GM23338 (cell line): ENCODE results near the gene NTM. TPM values are rescaled to one million over a fixed set of nuclear protein-coding genes. Genes with fewer than 3 reads are reported as not detected.

ENCODE experiments used
- ATAC-seq: fragments of 200-7000 bp; cut with Tn5 transposase; 3 replicates; pipeline ENCODE4 v1.9.1; 2020
- DNase-seq: peaks from one replicate; pipeline ENCODE4 v3.0.0-alpha.2; 2015; ENCODE audit warnings: low spot score
- H2AFZ ChIP-seq: fragments of 200-600 bp; sonication (generic); 2 replicates; pipeline ENCODE4 v1.8.0; 2016; ENCODE audit warnings: antibody characterized with exemption, mild to moderate bottlenecking, moderate library complexity
- H3F3A ChIP-seq: fragments of 200-600 bp; sonication (generic); replicated peaks from 2 replicates; pipeline ENCODE4 v1.8.0; 2017; ENCODE audit warnings: antibody characterized with exemption, mixed run types, low read depth
- H3K27ac ChIP-seq: fragments of 200-600 bp; sonication (generic); 2 replicates; pipeline ENCODE4 v1.6.1; 2016; ENCODE audit warnings: low read depth
- H3K27me3 ChIP-seq: fragments of 200-600 bp; sonication (generic); 2 replicates; pipeline ENCODE4 v1.8.0; 2016; ENCODE audit warnings: mild to moderate bottlenecking, mixed run types, moderate library complexity; ENCODE audit not compliant: insufficient read depth
- H3K36me3 ChIP-seq: fragments of 200-600 bp; sonication (generic); 2 replicates; pipeline ENCODE4 v1.8.0; 2016; ENCODE audit warnings: mild to moderate bottlenecking; ENCODE audit not compliant: insufficient read depth
- H3K4me1 ChIP-seq: fragments of 200-600 bp; sonication (generic); 2 replicates; pipeline ENCODE4 v1.8.0; 2016; ENCODE audit warnings: mild to moderate bottlenecking, moderate library complexity; ENCODE audit not compliant: insufficient read depth
- H3K4me2 ChIP-seq: fragments of 200-600 bp; sonication (generic); 2 replicates; pipeline ENCODE4 v1.7.1; 2017; ENCODE audit warnings: mixed run types
- H3K4me3 ChIP-seq: fragments of 200-600 bp; sonication (generic); 2 replicates; pipeline ENCODE4 v1.6.1; 2016; ENCODE audit warnings: mixed run types
- H3K79me2 ChIP-seq: fragments of 200-600 bp; sonication (generic); replicated peaks from 2 replicates; pipeline ENCODE4 v1.8.0; 2017; ENCODE audit warnings: mild to moderate bottlenecking; ENCODE audit not compliant: insufficient read depth
- H3K9me2 ChIP-seq: fragments of 200-600 bp; sonication (generic); 2 replicates; pipeline ENCODE4 v1.8.0; 2017; ENCODE audit not compliant: insufficient read depth
- H4K20me1 ChIP-seq: fragments of 200-600 bp; sonication (generic); replicated peaks from 2 replicates; pipeline ENCODE4 v1.8.0; 2017; ENCODE audit warnings: mild to moderate bottlenecking; ENCODE audit not compliant: insufficient read depth
- H3K27ac Mint-ChIP-seq: 2 replicates; pipeline ENCODE4 v1.8.0; 2020; ENCODE audit warnings: inconsistent platforms, mild to moderate bottlenecking, moderate library complexity, mixed read lengths
- H3K27me3 Mint-ChIP-seq: 3 replicates; pipeline ENCODE4 v1.8.0; 2022; ENCODE audit warnings: low read depth, mild to moderate bottlenecking, moderate library complexity, mixed read lengths, inconsistent platforms; ENCODE audit not compliant: insufficient read depth, poor library complexity
- H3K36me3 Mint-ChIP-seq: 3 replicates; pipeline ENCODE4 v1.8.0; 2021; ENCODE audit warnings: low read depth, mild to moderate bottlenecking, inconsistent platforms, moderate library complexity, mixed read lengths
- H3K4me1 Mint-ChIP-seq: 3 replicates; pipeline ENCODE4 v1.8.0; 2020; ENCODE audit warnings: mild to moderate bottlenecking, inconsistent platforms, mixed read lengths
- H3K4me3 Mint-ChIP-seq: 3 replicates; pipeline ENCODE4 v1.8.0; 2021; ENCODE audit warnings: moderate library complexity, mild to moderate bottlenecking, inconsistent platforms, mixed read lengths
- H3K9me3 Mint-ChIP-seq: 3 replicates; pipeline ENCODE4 v1.8.0; 2020; ENCODE audit warnings: moderate library complexity, mild to moderate bottlenecking, inconsistent platforms, mixed read lengths
- CTCF ChIP-seq, 2 experiments: fragments of 200-600 bp in 1 of 2; sonication (generic) in 1 of 2; conservative IDR thresholded peaks; 2 replicates each; pipeline versions ENCODE4 v1.5.1 to v1.6.1; 2016 to 2017; ENCODE audit warnings: antibody characterized with exemption in 2 of 2, low read depth in 2 of 2, mild to moderate bottlenecking in 2 of 2, moderate library complexity in 1 of 2
- ETS1 ChIP-seq: IDR thresholded peaks from 2 replicates; pipeline ENCODE4 v1.6.1; 2016; ENCODE audit warnings: antibody characterized with exemption
- JUNB ChIP-seq: IDR thresholded peaks from one replicate; pipeline ENCODE4 v1.6.1; 2016; ENCODE audit warnings: antibody characterized with exemption; ENCODE audit not compliant: unreplicated experiment
- NANOG ChIP-seq: IDR thresholded peaks from 2 replicates; pipeline ENCODE4 v1.6.1; 2016; ENCODE audit warnings: antibody characterized with exemption, borderline replicate concordance
- POLR2AphosphoS5 ChIP-seq: IDR thresholded peaks from 2 replicates; pipeline ENCODE4 v1.6.1; 2016; ENCODE audit warnings: antibody characterized with exemption, low read depth
- ZNF114 ChIP-seq: fragments of 250-450 bp; sonication (Bioruptor Pico); IDR thresholded peaks from 2 replicates; pipeline ENCODE4 v1.5.0; 2020; ENCODE audit warnings: mild to moderate bottlenecking, moderate library complexity
- ZNF331 ChIP-seq: fragments of 250-450 bp; sonication (Bioruptor Pico); IDR thresholded peaks from 2 replicates; pipeline ENCODE4 v1.5.0; 2020; ENCODE audit warnings: low read depth, mild to moderate bottlenecking, moderate library complexity
- ZNF462 ChIP-seq: fragments of 250-450 bp; sonication (Bioruptor Pico); IDR thresholded peaks from 2 replicates; pipeline ENCODE4 v1.5.0; 2020; ENCODE audit warnings: mild to moderate bottlenecking, moderate library complexity
- polyA plus RNA-seq: library from polyadenylated mRNA; unstranded; fragments of >200 nt; fragmentation: Nextera tagmentation; extraction: Ambion mirVana; gene quantifications from 2 replicates; pipeline ENCODE4 v1.2.1, GENCODE V29; 2016
- total RNA-seq: library from RNA; depleted of rRNA; stranded (reverse); fragments of >200 nt; shearing (Covaris generic); gene quantifications from 2 replicates; pipeline ENCODE4 v1.2.3, GENCODE V29; 2014

NTM gene
- total and polyA plus RNA-seq, 2 experiments from 2014 or later, result 10.6 to 14.6 TPM

- no peak overlapping the region for H3K27ac ChIP-seq
- TF ChIP-seq NANOG (no peak), ETS1 (no peak), POLR2AphosphoS5 (no peak), CTCF (conservative IDR thresholded peaks at IDR 0.05; ENCODE audit: low read depth in 2 of 2) (no peak), ZNF462 (CRISPR knock-in tag) (no peak), ZNF331 (CRISPR knock-in tag) (no peak), JUNB (no peak), ZNF114 (CRISPR knock-in tag) (no peak)
- peaks cover 8% of the 10 kb centered on the region for H3K27me3 Mint-ChIP-seq
- peaks cover 26% of the 10 kb centered on the region for H3K4me1 Mint-ChIP-seq
- no peaks in the 10 kb centered on the region for H3K79me2 ChIP-seq
- no peaks in the 10 kb centered on the region for H3K9me3 Mint-ChIP-seq
- no peak overlapping the region for H2AFZ ChIP-seq
- no peaks in the 10 kb centered on the region for H3K9me2 ChIP-seq
- no peaks in the 10 kb centered on the region for H3K36me3 ChIP-seq
- H3F3A ChIP-seq, result no peaks in the 10 kb centered on the region
- no peak overlapping the region for H3K4me3 Mint-ChIP-seq
- H3K27me3 ChIP-seq, result no peaks in the 10 kb centered on the region
- peaks cover 7% of the 10 kb centered on the region for H3K4me1 ChIP-seq
- no peak for DNase-seq
- H3K27ac Mint-ChIP-seq, result no peak overlapping the region
- H4K20me1 ChIP-seq, result no peaks in the 10 kb centered on the region
- ATAC-seq, result peak; percentile 11; the same call in 1 of the 3 replicates
- no peaks in the 10 kb centered on the region for H3K36me3 Mint-ChIP-seq
- H3K4me2 ChIP-seq, result no peak overlapping the region
- H3K4me3 ChIP-seq, result no peak overlapping the region
These were observed 312.1 kb downstream of the NTM start for GRCh38 chr11:131682373-131683015.
